Spleen (tissue), 7 donors: ENCODE data around the gene ERVFRD-1.

Source experiments
- POLR2A ChIP-seq, 3 donors: fragments of 450-650 bp; IDR thresholded peaks; one replicate each; pipeline ENCODE4 v1.5.1; 2017; ENCODE audit warnings: antibody characterized with exemption in 3 of 3, mild to moderate bottlenecking in 1 of 3
- TF ChIP-seq, protein P1 (sequence below), 11 experiments: fragments of 200-600 bp in 7 of 11; fragments of 450-650 bp in 4 of 11; sonication (generic) in 4 of 11; IDR thresholded peaks in 8 of 11; conservative IDR thresholded peaks in 3 of 11; 1 replicate in 7 of 11; 2 replicates in 4 of 11; pipeline versions ENCODE4 v1.4.0 to v1.8.0; 2016 to 2021; ENCODE audit warnings: antibody characterized with exemption in 11 of 11, inconsistent platforms in 4 of 11, mild to moderate bottlenecking in 1 of 11
- donor health status: DM: no; HTN: no; CAD: no; lungs with moderate emphysema.
- donor health status: DM: no; HTN: no; CAD: no.
- donor health status: DM: no; HTN: no; CAD: no.

DNA sequence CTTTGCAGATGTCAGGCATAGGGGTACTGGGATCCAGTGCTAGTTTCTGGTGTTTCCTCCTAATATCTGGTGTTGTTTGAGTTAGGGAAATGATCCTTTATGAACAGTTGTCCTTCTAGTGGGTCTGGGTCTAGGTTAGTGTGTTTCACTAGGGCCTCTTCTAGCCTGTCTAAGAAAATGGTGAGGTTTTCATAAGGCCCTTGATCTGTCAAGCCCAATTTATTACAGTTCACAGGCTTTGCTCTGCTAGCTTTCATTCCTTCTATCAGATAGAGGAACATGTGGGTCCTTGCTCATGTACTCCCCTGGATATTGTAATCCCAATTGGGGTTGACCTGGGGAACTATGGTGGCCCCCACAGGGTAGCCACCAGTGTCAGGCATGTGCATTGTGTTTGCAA is 2.8 kb downstream of the ERVFRD-1 start:
- no peak for TF ChIP-seq POLR2A (IDR thresholded peaks at IDR 0.05)
- TF ChIP-seq, protein P1, sequence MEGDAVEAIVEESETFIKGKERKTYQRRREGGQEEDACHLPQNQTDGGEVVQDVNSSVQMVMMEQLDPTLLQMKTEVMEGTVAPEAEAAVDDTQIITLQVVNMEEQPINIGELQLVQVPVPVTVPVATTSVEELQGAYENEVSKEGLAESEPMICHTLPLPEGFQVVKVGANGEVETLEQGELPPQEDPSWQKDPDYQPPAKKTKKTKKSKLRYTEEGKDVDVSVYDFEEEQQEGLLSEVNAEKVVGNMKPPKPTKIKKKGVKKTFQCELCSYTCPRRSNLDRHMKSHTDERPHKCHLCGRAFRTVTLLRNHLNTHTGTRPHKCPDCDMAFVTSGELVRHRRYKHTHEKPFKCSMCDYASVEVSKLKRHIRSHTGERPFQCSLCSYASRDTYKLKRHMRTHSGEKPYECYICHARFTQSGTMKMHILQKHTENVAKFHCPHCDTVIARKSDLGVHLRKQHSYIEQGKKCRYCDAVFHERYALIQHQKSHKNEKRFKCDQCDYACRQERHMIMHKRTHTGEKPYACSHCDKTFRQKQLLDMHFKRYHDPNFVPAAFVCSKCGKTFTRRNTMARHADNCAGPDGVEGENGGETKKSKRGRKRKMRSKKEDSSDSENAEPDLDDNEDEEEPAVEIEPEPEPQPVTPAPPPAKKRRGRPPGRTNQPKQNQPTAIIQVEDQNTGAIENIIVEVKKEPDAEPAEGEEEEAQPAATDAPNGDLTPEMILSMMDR (IDR thresholded peaks at IDR 0.05 in 8 of 11, conservative IDR thresholded peaks at IDR 0.05 in 3 of 11): no peak
